GM12878 (cell line): Measurements from ENCODE around the gene LSAMP. TPM values are rescaled to one million over a fixed set of nuclear protein-coding genes. Genes with fewer than 3 reads are reported as not detected.

Experiments
- ATAC-seq: fragments of 200-7000 bp; cut with Tn5 transposase; 3 replicates; pipeline ENCODE4 v1.9.1; 2020; ENCODE audit warnings: mild to moderate bottlenecking, moderate library complexity
- BruUV-seq: library from RNA; stranded (reverse); fragments of 400-500 nt; replicated peaks from 2 replicates; lab custom pipeline; 2021; lab: Mats Ljungman, UMichigan
- CTCF ChIA-PET: fragments of 300-600 bp; sonication (Branson Sonifier 250); formaldehyde crosslinking; extraction: SDS; loops from one replicate; lab custom pipeline; 2021; ENCODE audit warnings: inconsistent platforms; lab: Yijun Ruan, JAX
- POLR2A ChIA-PET: fragments of 350-600 bp; formaldehyde crosslinking; extraction: SDS; loops from one replicate; lab custom pipeline; 2021; ENCODE audit warnings: inconsistent platforms; lab: Charles Lee
- RAD21 ChIA-PET: fragments of 300-600 bp; sonication (Branson Sonifier 250); formaldehyde crosslinking; loops from one replicate; lab custom pipeline; 2023; ENCODE audit warnings: antibody characterized with exemption; ENCODE audit not compliant: unreplicated experiment; lab: Charles Lee
- SMC1A ChIA-PET: fragments of 300-600 bp; sonication (Branson Sonifier 250); formaldehyde crosslinking; loops from one replicate; lab custom pipeline; 2023; ENCODE audit not compliant: unreplicated experiment, uncharacterized antibody; lab: Charles Lee
- DNase-seq: peaks from one replicate; pipeline ENCODE4 v3.0.0-alpha.2; 2011; ENCODE audit warnings: low read depth, low spot score
- FAIRE-seq: peaks from 3 replicates; lab custom pipeline; 2011; peaks lifted over from hg19 to GRCh38; lab: Jason Lieb, UNC
- H2AFZ ChIP-seq: 2 replicates; pipeline ENCODE4 v1.6.0; 2011; ENCODE audit warnings: low read depth, low read length, control low read depth; ENCODE audit not compliant: control insufficient read depth
- H3K27ac ChIP-seq: 2 replicates; pipeline ENCODE4 v1.5.1; 2011; ENCODE audit warnings: control low read depth; ENCODE audit not compliant: control insufficient read depth, insufficient read depth
- H3K27me3 ChIP-seq, 2 experiments: replicated peaks in 1 of 2; 2 replicates each; pipeline versions ENCODE4 v1.6.0 to v1.6.1; 2011; ENCODE audit warnings: low read length in 1 of 2; ENCODE audit not compliant: control insufficient read depth in 2 of 2, insufficient read depth in 2 of 2
- H3K36me3 ChIP-seq, 2 experiments: 2 replicates each; pipeline ENCODE4 v1.5.1; 2011; ENCODE audit warnings: low read length in 1 of 2; ENCODE audit not compliant: control insufficient read depth in 2 of 2, insufficient read depth in 2 of 2
- H3K4me1 ChIP-seq: 2 replicates; pipeline ENCODE4 v1.6.1; 2011; ENCODE audit warnings: mild to moderate bottlenecking, low read length, moderate library complexity, mixed read lengths; ENCODE audit not compliant: control insufficient read depth, insufficient read depth
- H3K4me2 ChIP-seq: 2 replicates; pipeline ENCODE4 v1.6.0; 2011; ENCODE audit warnings: control low read depth; ENCODE audit not compliant: control insufficient read depth, insufficient read depth
- H3K4me3 ChIP-seq: fragments of 200-600 bp; sonication (generic); 2 replicates; pipeline ENCODE4 v1.5.1; 2016
- H3K79me2 ChIP-seq: 2 replicates; pipeline ENCODE4 v1.6.0; 2011; ENCODE audit warnings: low read length; ENCODE audit not compliant: control insufficient read depth, insufficient read depth
- H3K9ac ChIP-seq: 2 replicates; pipeline ENCODE4 v1.8.0; 2011; ENCODE audit warnings: low read length, control low read depth, mixed read lengths; ENCODE audit not compliant: control insufficient read depth, insufficient read depth
- H3K9me3 ChIP-seq: replicated peaks from 3 replicates; pipeline ENCODE4 v1.5.1; 2011; ENCODE audit warnings: mild to moderate bottlenecking, low read length; ENCODE audit not compliant: control insufficient read depth, insufficient read depth
- H4K20me1 ChIP-seq: 2 replicates; pipeline ENCODE4 v1.6.0; 2011; ENCODE audit not compliant: control insufficient read depth, insufficient read depth
- ASH2L ChIP-seq: fragments of 300-600, 200-600 bp; sonication (generic); IDR thresholded peaks from 2 replicates; pipeline ENCODE4 v1.6.1; 2017; ENCODE audit warnings: low read depth, mild to moderate bottlenecking, borderline replicate concordance
- BCL11A ChIP-seq: IDR thresholded peaks from 2 replicates; pipeline ENCODE4 v1.6.1; 2011; ENCODE audit warnings: low read depth, low read length
- CBFB ChIP-seq: IDR thresholded peaks from 2 replicates; pipeline ENCODE4 v1.6.1; 2016; ENCODE audit warnings: antibody characterized with exemption, low read depth
- CHD2 ChIP-seq: IDR thresholded peaks from 2 replicates; pipeline ENCODE4 v1.6.1; 2011; ENCODE audit warnings: low read depth, low read length, improper control_type of control experiment, borderline replicate concordance
- EED ChIP-seq: sonication (generic); IDR thresholded peaks from 2 replicates; pipeline ENCODE4 v1.6.1; 2016; ENCODE audit warnings: antibody characterized with exemption, low read depth
- GATAD2B ChIP-seq: fragments of 450-650 bp; conservative IDR thresholded peaks from 2 replicates; pipeline ENCODE4 v1.6.1; 2017; ENCODE audit warnings: low read depth, mild to moderate bottlenecking, moderate library complexity
- IRF4 ChIP-seq: IDR thresholded peaks from 2 replicates; pipeline ENCODE4 v1.6.1; 2011; ENCODE audit warnings: low read depth, low read length
- IRF5 ChIP-seq: fragments of 450-650 bp; IDR thresholded peaks from 2 replicates; pipeline ENCODE4 v1.6.1; 2017; ENCODE audit warnings: borderline replicate concordance
- JUND ChIP-seq: IDR thresholded peaks from 2 replicates; pipeline ENCODE4 v1.6.1; 2012; ENCODE audit warnings: low read depth, mild to moderate bottlenecking, low read length, improper control_type of control experiment, moderate library complexity
- MEF2B ChIP-seq: fragments of 450-650 bp; IDR thresholded peaks from 2 replicates; pipeline ENCODE4 v1.6.1; 2018; ENCODE audit warnings: mild to moderate bottlenecking, moderate library complexity; ENCODE audit not compliant: partially characterized antibody, poor library complexity, severe bottlenecking
- MTA2 ChIP-seq: fragments of 450-650 bp; IDR thresholded peaks from 2 replicates; pipeline ENCODE4 v1.6.1; 2016; ENCODE audit warnings: low read depth, mild to moderate bottlenecking, moderate library complexity
- NBN ChIP-seq: fragments of 450-650 bp; IDR thresholded peaks from 2 replicates; pipeline ENCODE4 v1.6.1; 2016
- POLR2A ChIP-seq: IDR thresholded peaks from 2 replicates; pipeline ENCODE4 v1.6.1; 2011; ENCODE audit warnings: low read depth, mild to moderate bottlenecking, low read length
- POLR2AphosphoS5 ChIP-seq: IDR thresholded peaks from 2 replicates; pipeline ENCODE4 v1.6.1; 2011; ENCODE audit warnings: mild to moderate bottlenecking, low read length, inconsistent platforms
- RELA ChIP-seq: fragments of 450-650 bp; IDR thresholded peaks from 2 replicates; pipeline ENCODE4 v1.8.0; 2014; ENCODE audit warnings: borderline replicate concordance; ENCODE audit not compliant: partially characterized antibody
- RELB ChIP-seq: fragments of 450-650 bp; IDR thresholded peaks from 2 replicates; pipeline ENCODE4 v1.6.1; 2017; ENCODE audit warnings: low read depth, mild to moderate bottlenecking, moderate library complexity
- SIX5 ChIP-seq: IDR thresholded peaks from 2 replicates; pipeline ENCODE4 v1.6.1; 2011; ENCODE audit warnings: mild to moderate bottlenecking, low read depth, low read length, moderate library complexity; ENCODE audit not compliant: severe bottlenecking
- SMAD1 ChIP-seq: fragments of 450-650 bp; IDR thresholded peaks from 2 replicates; pipeline ENCODE4 v1.6.1; 2018; ENCODE audit warnings: mild to moderate bottlenecking, low read depth; ENCODE audit not compliant: partially characterized antibody
- SMAD5 ChIP-seq: IDR thresholded peaks from 2 replicates; pipeline ENCODE4 v1.6.1; 2016; ENCODE audit warnings: antibody characterized with exemption, low read depth
- SMARCA5 ChIP-seq: fragments of 450-650 bp; IDR thresholded peaks from 2 replicates; pipeline ENCODE4 v1.6.1; 2017; ENCODE audit warnings: mild to moderate bottlenecking
- SP1 ChIP-seq: IDR thresholded peaks from one replicate; pipeline ENCODE4 v1.6.1; 2011; ENCODE audit warnings: low read depth, low read length
- SPI1 ChIP-seq: IDR thresholded peaks from 2 replicates; pipeline ENCODE4 v1.6.1; 2011; ENCODE audit warnings: low read depth, mild to moderate bottlenecking, low read length, moderate library complexity, borderline replicate concordance; ENCODE audit not compliant: insufficient read depth
- TCF7 ChIP-seq: IDR thresholded peaks from 2 replicates; pipeline ENCODE4 v1.6.1; 2014; ENCODE audit warnings: antibody characterized with exemption, borderline replicate concordance
- ZBED1 ChIP-seq: IDR thresholded peaks from 2 replicates; pipeline ENCODE4 v1.6.1; 2016; ENCODE audit warnings: borderline replicate concordance
- ZNF207 ChIP-seq: fragments of 450-650 bp; IDR thresholded peaks from 2 replicates; pipeline ENCODE4 v1.6.1; 2014; ENCODE audit warnings: antibody characterized with exemption, mild to moderate bottlenecking, borderline replicate concordance
- ZSCAN29 ChIP-seq: fragments of 450-650 bp; IDR thresholded peaks from 2 replicates; pipeline ENCODE4 v1.6.1; 2017; ENCODE audit warnings: mild to moderate bottlenecking, moderate library complexity
- WGBS: methylation state at CpG from one replicate; pipeline ENCODE4 v1.1.6; 2016; ENCODE audit warnings: low lambda C conversion rate; ENCODE audit not compliant: insufficient replicate concordance, insufficient coverage; ENCODE audit errors: missing lambda C conversion rate; 5-methylcytosine and 5-hydroxymethylcytosine counted together
- in situ Hi-C: fragments of 300-500 bp; cut with MboI; formaldehyde crosslinking; loops from 9 replicates; pipeline ENCODE4 v1.14.3; 2018; ENCODE audit warnings: mixed read lengths
- intact Hi-C: fragments of 100-400 bp; cut with micrococcal nuclease; formaldehyde crosslinking; loops from one replicate; pipeline ENCODE4 v1.14.2; 2022; ENCODE audit not compliant: unreplicated experiment
- polyA plus RNA-seq, 11 experiments: library from polyadenylated mRNA; depleted of rRNA in 4 of 11; unstranded in 6 of 11; stranded (reverse) in 5 of 11; fragments of >200 nt; fragmentation: Nextera tagmentation in 4 of 11; fragmentation: Illumina TruSeq in 1 of 11; extraction: Ambion mirVana in 4 of 11; extraction: Trizol in 1 of 11; gene quantifications; 1 replicate in 1 of 11; 2 replicates in 10 of 11; pipeline versions ENCODE4 v1.2.1 to v1.2.3, GENCODE V29; 2011 to 2016; ENCODE audit warnings: inconsistent platforms in 2 of 11, missing spikeins in 2 of 11, low read depth in 1 of 11
- total RNA-seq, 4 experiments: library from RNA; depleted of rRNA in 3 of 4; stranded (reverse); fragments of >200 nt in 3 of 4; fragmentation: Illumina TruSeq in 1 of 4; extraction: Trizol in 1 of 4; gene quantifications; 2 replicates each; pipeline versions ENCODE4 v1.2.1 to v1.2.3, GENCODE V29; 2013 to 2021

The LSAMP gene
- total and polyA plus RNA-seq, 10 of the 15 experiments (the other 5 are each of a cell fraction or from before 2014, with no cell fraction given), result 2.0 to 12.7 (median 6.5) TPM

GRCh38 chr3:115930922-115931321 lies 514.4 kb downstream of the LSAMP start:
- H3K36me3 ChIP-seq, result no peaks in the 10 kb centered on the region
- no peak overlapping the region for H2AFZ ChIP-seq
- no peaks in the 10 kb centered on the region for H4K20me1 ChIP-seq
- ChIA-PET RAD21 (interaction anchor here (1.1 kb wide), 1 partner anchor 15 kb away, joined by 3 read pairs; no protein-coding TSS in a partner anchor), POLR2A (interaction anchor here (1.5 kb wide), 1 partner anchor 13 kb away, joined by 3 read pairs; no protein-coding TSS in a partner anchor), SMC1A (interaction anchor here (1.5 to 4.9 kb wide), 4 partner anchors 9 to 108 kb away, joined by 4 to 36 read pairs (median 10); no protein-coding TSS in a partner anchor), CTCF (interaction anchor here (0.5 to 2.7 kb wide), 5 partner anchors 9 to 68 kb away, joined by 3 to 10 read pairs (median 4); no protein-coding TSS in a partner anchor)
- WGBS, result 0% methylated on average over 3 of the region's 3 CpGs
- no TSS peak for BruUV-seq
- no peak overlapping the region for H3K4me3 ChIP-seq
- in situ Hi-C loops, result no loop called here
- peaks cover 11% of the 10 kb centered on the region; the same call in 1 of the 2 replicates for H3K4me1 ChIP-seq
- FAIRE-seq (peak; percentile 49), DNase-seq (peak; percentile 25), ATAC-seq (peak; percentile 92)
- no peaks in the 10 kb centered on the region for H3K27me3 ChIP-seq
- H3K9ac ChIP-seq, result no peak overlapping the region
- H3K9me3 ChIP-seq, result no peaks in the 10 kb centered on the region
- intact Hi-C loops, result no loop called here
- no peak overlapping the region for H3K27ac ChIP-seq
- no peaks in the 10 kb centered on the region for H3K79me2 ChIP-seq
- H3K4me2 ChIP-seq, result no peak overlapping the region
- TF ChIP-seq SPI1, result peak; percentile 77; the same call in 1 of the 2 replicates
- TF ChIP-seq EED, result peak; percentile 61
- TF ChIP-seq SMAD5, result no peak
- no peak for TF ChIP-seq ZNF207
- TF ChIP-seq CBFB, result no peak
- no peak for TF ChIP-seq ASH2L
- TF ChIP-seq SIX5, result no peak
- TF ChIP-seq JUND, result no peak
- no peak for TF ChIP-seq SP1
- no peak for TF ChIP-seq ZBED1
- TF ChIP-seq GATAD2B, result peak; percentile 37; the same call in 1 of the 2 replicates
- 0 out of 2 replicates have a peak, but pooled peaks have one; percentile 17 for TF ChIP-seq RELB
- no peak for TF ChIP-seq IRF5
- TF ChIP-seq SMAD1, result no peak
- TF ChIP-seq IRF4, result no peak
- peak; percentile 57 for TF ChIP-seq MEF2B
- TF ChIP-seq CHD2, result no peak
- no peak for TF ChIP-seq POLR2AphosphoS5
- no peak for TF ChIP-seq TCF7
- peak; percentile 53; the same call in 1 of the 2 replicates for TF ChIP-seq BCL11A
- TF ChIP-seq NBN, result no peak
- peak; percentile 77 for TF ChIP-seq MTA2
- no peak for TF ChIP-seq POLR2A
- TF ChIP-seq ZSCAN29, result no peak
- no peak for TF ChIP-seq SMARCA5
- TF ChIP-seq RELA, result no peak
